ENCODE results near the gene SLX4IP.

SLX4IP gene

DNA sequence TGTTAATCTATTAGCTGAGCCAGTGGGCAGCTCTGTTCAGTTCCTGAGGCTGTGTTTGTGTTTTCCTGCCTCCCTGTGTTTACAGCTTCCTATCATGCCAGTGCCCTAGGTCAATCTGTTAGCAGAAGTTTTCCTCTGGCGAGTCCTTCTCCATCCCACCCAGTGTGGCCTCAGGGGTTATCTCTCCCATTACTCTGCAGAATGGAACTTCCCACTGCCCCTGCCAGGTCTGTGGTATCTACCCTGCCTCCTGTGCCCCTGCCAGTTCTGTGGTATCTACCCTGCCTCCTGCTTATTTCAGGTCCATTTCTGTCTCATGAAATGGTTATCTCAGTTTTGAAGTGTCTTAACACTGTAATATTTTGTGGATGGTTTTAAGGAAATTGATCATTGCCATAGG lies 63.1 kb downstream of the SLX4IP start:
- no peak for DNase-seq

GRCh38 chr20:10501402-10501801 lies 66.3 kb downstream of the SLX4IP start:
- no peak for DNase-seq

DNA sequence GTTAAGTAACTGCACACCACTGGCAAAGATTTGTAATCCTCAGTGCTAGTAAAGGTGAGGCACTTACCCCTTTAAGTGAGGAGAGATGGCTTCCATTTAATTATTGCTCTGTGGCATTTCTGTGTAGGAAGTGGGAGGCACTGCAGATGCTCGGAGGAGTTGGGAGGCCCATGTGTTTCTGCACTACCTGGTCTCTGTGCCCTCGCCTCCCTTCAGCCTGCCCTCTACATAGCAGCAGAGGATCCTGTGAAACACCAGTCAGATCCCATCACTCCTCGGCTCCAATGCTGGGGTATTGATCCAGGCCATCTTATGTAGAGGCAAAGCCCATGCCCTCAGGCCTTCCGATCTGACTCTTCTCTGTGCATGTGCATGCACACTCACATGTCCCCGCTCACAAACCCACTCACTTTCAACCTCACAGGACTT lies 67.0 kb downstream of the SLX4IP start:
- DNase-seq: no peak

DNA sequence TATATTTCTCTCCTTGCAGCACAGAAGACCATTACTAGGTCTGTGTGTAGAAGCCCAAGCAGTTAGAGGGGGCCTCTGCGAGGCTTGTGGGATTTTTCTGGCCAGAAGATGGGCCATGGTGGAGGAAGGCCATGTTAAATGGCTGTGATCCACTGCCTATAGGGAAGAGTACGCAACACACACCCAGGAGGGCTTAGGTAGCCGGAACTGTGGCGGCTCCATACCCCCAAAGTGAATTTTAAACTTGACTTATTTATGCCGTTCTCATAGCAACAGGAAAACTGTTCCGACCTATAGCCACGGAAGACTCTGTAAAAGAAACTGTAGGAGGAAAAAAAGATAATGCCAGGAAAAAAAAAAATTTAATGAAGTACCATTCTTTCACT lies 69.5 kb downstream of the SLX4IP start:
- DNase-seq: no peak

DNA sequence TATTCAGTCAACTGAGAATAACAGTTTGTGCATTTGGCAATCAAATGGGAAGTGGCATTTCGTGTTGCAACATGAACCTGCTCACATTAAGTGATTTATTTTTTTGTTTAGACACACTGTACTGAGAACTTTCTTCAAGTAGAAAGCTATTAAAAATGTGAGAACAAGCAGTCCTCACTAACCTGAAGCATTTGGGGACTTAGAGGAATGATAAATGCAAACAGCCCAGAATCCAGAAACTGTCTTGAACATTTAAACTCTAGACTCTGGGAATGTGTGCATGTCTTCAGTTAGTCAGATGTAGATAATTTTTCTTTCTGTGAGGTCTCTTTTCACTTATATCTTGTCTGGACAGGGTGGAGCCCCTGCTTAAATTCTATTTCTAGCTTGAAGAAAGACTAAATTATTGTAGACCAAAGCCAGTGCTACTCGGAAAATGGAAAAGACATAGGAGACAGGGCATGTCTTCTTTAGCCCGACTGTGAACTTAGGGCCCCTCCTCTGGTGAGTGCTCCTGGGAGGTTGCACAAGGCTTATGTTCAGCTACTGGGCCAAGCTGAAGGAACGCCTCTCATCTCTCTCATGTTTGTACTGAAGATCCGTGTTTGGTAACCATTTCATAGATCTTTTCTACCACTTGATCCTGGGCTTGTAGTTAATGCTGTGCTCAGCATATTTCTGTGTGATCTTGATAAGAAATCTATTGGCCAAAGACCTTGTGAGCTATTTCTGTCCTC lies 70.1 kb downstream of the SLX4IP start:
- no peak for DNase-seq

- DNase-seq: no peak
Observed at GRCh38 chr20:10505827-10506226, 70.7 kb downstream of the SLX4IP start.

GRCh38 chr20:10507052-10507451 lies 71.9 kb downstream of the SLX4IP start:
- no peak for DNase-seq

GRCh38 chr20:10508060-10508459 lies 73.0 kb downstream of the SLX4IP start:
- DNase-seq: no peak

GRCh38 chr20:10508468-10509251 lies 73.6 kb downstream of the SLX4IP start:
- DNase-seq: no peak

GRCh38 chr20:10509376-10509775 lies 74.3 kb downstream of the SLX4IP start:
- no peak for DNase-seq

DNA sequence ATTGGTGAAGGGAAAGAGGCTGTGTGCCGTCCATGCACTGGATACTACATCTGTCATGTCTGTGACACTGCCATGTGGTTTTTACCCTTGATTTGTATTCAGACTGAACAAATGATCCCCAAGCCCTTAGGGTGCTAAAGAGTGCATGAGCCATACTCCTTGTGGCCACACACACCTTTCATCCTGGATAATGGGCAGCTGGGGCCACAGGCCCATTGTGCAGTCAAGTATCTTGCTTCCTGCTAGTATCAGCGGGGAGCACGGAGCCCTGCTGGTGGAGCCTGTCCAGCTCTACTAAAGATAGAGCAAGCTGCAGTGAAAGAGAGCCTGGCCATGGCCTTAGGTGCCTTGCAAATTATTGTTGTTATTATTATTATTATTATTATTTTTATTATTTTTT lies 75.1 kb downstream of the SLX4IP start:
- DNase-seq: no peak

DNA sequence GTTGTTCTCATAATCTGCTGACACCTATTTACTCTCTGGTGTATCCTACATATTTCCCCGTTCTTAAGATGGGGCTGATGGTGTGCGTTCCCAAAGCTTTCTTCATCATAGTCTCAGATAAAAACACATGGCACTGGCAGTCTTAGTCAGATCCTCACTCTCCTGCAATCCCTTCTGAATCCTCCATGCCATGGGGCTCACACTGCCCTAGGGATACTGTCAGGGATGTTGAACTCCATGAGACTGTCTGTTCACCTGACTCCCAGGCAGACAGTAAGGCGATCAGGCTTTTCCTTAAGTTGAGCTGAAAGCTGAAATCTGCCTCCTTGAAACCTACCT lies 76.0 kb downstream of the SLX4IP start:
- no peak for DNase-seq

GRCh38 chr20:10511509-10512251 lies 76.6 kb downstream of the SLX4IP start:
- DNase-seq: peak; percentile 76

DNA sequence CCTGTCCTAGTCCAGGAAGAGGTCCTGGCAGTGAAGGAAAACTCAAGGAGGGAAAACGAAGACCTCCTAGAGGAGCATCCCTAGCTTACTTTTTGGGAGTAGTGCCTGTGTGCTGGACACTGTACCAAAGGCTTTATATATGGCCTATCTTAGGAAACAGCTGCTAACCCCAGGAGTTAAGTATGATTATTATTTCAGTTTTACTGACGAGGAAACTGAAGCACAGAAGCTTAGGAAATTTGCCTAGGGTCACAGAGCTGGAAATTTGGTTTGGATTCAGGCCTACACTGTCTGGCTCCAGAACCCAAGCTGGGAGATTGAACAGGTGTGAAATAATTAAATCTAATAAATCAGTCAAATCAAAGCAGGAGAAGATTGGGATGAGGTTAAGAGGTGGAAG lies 78.0 kb downstream of the SLX4IP start:
- DNase-seq: no peak

DNA sequence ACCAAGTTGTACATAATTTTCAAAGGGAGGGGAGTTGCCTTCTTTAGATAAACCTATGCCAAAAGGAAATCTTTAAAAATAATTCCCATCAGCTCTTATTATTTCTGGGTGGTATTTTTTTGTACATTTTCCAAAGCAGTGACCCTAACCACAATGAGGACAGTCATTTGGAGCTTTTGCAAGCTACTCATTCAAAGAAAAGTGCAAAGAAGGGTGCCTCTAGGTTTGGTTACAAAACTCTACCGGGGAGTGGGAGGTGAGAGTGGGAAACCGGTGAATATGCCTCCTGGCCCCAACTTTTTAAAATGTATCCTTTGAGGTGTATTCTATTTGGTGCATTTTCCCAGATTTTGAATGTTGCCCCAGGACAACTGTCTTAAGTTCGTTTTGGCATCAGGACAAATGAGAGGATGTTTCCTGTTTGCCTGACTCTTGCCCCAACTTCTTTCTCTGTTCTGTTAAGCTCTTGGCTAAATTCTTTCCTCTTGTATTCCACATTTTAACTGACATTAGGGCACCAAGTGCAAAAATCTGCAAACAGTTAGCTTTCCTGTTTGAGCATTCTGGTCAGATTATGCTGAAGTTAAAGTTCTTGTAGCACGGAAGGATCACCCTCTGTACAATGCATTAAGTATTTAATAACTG lies 78.9 kb downstream of the SLX4IP start:
- no peak for DNase-seq

DNA sequence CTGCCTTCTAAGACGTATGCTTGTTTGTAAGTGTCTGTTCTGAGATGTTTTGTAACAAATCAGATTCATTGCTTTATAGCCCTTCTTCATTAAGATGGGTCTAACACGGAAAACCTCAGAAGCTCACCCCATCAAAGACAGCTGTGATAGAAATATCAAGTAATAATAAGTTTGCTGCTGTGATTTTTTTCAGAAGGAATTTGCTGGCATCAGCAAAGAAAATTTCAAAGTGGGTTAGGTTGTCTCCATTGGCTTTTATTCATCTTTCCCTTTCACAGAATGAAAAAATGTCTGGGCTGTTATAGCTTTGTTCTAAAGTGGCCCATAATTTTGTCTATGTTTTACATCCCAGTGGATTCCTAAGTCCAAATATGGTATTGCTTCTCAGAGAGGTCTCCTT lies 81.4 kb downstream of the SLX4IP start:
- no peak for DNase-seq

- DNase-seq: no peak
Observed at GRCh38 chr20:10519361-10520046, 84.4 kb downstream of the SLX4IP start.

- DNase-seq: no peak
Observed at GRCh38 chr20:10520528-10520927, 85.4 kb downstream of the SLX4IP start.

GRCh38 chr20:10521068-10521831 lies 86.1 kb downstream of the SLX4IP start:
- no peak for DNase-seq

DNA sequence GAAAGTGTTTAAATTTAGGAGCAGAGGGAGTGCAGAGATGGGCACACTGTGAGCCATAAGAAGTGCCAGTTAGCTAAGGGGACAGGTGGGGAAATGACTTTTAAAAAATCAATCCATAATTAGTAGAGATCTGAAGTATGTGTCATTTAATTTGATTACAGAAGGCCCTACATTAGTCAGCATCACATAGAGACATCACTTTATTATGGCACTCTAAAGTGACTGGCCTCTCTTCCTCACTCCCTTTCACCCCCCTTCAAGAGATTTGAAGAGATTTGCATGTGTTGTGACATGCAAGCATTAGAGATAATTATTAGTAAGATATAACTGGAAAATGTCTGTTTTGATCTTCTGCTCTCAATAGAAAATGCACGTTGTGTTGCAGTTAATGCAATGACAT lies 86.7 kb downstream of the SLX4IP start:
- no peak for DNase-seq

- DNase-seq: no peak
Observed at GRCh38 chr20:10522328-10522727, 87.2 kb downstream of the SLX4IP start.

- DNase-seq: no peak
Observed at GRCh38 chr20:10523443-10523842, 88.3 kb downstream of the SLX4IP start.

Data from CD4-positive, alpha-beta T cell treated with Interferon gamma for 1 hour (primary cell).